Right renal pelvis (tissue), 4 donors: ENCODE measurements around the gene RBM41. TPM values are rescaled to one million over a fixed set of nuclear protein-coding genes. Genes with fewer than 3 reads are reported as not detected.

Source experiments
- DNase-seq, 4 donors: peaks; one replicate each; pipeline ENCODE4 v3.0.0-alpha.2; 2013; ENCODE audit warnings: low read depth in 4 of 4, low spot score in 3 of 4, missing footprints in 1 of 4
- polyA plus RNA-seq, 4 donors: library from polyadenylated mRNA; unstranded; fragments of 120-200 nt; gene quantifications; one replicate each; pipeline ENCODE4 v1.2.1, GENCODE V29; 2013; ENCODE audit not compliant: insufficient read length in 4 of 4

RBM41 gene
- polyA plus RNA-seq, 4 donors: 18.8 to 27.0 (median 22.9) TPM

DNA sequence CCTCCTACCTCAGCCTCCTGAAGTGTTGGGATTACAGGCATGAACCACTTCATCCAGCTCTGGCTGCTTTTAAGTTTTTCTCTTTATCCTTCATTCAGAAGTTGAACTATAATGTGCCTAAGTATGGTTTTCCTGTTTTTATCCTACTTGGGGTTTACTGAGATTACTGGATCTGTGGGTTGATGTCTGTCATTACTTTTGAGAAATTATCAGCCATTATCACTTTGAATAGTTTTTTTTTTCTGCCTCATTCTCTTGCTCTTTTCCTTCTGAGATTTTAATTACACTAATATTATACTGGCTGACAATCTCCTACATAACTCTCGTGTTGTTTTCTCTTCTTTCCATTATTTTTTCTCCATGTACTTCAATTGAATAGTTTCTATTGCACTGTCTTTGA is 71.0 kb downstream of the RBM41 start:
- no peak for DNase-seq

DNA sequence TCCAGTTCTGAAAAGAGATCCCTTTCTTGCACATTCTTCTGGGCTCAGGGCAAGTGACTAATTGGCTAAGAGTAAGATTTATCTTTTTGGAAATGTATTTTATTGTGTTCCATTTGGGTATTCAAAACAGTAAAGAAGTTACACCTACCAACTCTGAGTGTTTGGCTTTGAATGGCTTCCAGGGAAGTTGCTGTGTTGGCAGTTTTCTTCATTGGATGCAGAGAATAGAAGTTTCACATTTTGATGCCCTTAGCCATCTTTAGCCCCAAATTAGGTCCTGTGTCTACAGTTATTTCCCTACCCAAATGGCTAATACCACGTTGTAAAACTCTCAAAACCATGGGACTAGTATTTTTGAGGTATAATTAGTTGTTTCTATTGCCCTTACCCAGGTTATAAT is 88.9 kb downstream of the RBM41 start:
- DNase-seq: no peak

DNA sequence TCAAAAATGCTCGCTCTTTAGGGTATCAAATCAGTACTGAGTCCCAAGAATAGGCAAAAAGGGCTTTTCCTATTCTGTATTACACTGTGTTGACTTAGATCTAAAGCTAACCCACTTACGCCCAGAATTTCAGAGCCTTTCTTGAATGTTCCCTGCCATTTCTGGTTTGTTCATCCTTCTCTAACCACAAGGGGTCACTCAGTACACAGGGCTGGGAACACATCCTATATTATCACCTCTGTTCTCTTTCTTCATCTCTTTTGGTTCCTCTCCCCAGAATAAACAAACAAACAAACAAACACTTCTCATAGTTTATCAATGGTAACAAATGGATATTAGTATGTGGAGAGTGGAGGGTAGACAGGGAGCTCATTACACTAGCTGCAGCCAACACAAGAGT is 93.1 kb downstream of the RBM41 start:
- DNase-seq: peak in 1 of 4 donors; percentile 2

DNA sequence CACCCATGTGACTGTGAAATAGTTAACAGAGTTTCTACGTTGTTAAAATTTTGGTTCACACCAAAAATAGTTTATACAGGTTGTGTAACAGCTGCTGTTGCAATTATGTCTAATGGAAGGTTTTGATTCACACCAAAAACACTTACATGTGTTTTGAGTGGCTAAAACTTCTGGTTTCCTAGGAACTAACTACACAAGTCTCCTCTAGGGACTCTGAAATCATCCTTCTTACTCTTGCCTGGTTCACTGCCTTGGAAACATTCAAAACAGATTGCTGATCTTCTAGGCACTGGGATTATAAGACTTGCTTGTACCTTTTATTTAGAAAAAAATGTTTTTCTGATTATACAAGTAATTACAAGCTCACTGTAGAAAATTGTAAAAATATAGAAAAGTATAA is 103.7 kb downstream of the RBM41 start:
- DNase-seq: no peak

Other genes starting within 250 kb of the RBM41 start
- gene RIPPLY1, start 215.5 kb downstream of the RBM41 start, polyA plus RNA-seq: 1 to 10 TPM; 2.1 to 3.7 (median 3.1) TPM
- gene CLDN2, start 198.4 kb downstream of the RBM41 start, polyA plus RNA-seq: 10 to 100 TPM; 57.6 to 71.2 (median 62.8) TPM
- 10 to 100 TPM; 18.6 to 22.1 (median 21.7) TPM for gene MORC4, start 118.6 kb downstream of the RBM41 start, polyA plus RNA-seq
- 10 to 100 TPM in 3 of 4 donors, 1 to 10 TPM in 1; 9.1 to 11.7 (median 10.4) TPM for gene NUP62CL, start 87.6 kb upstream of the RBM41 start, polyA plus RNA-seq
- gene DNAAF6, start 87.8 kb upstream of the RBM41 start, polyA plus RNA-seq: under 1 TPM in 3 of 4 donors, not detected in 1; 0.06 to 0.25 (median 0.21) TPM